K562 (cell line): ENCODE measurements around the gene HOXA2. TPM values are rescaled to one million over a fixed set of nuclear protein-coding genes. Genes with fewer than 3 reads are reported as not detected.

Experiments used
- ATAC-seq: fragments of 200-7000 bp; cut with Tn5 transposase; 3 replicates; pipeline ENCODE4 v1.9.1; 2020; ENCODE audit warnings: moderate library complexity
- BruUV-seq: library from RNA; stranded (reverse); fragments of 400-500 nt; replicated peaks from 2 replicates; lab custom pipeline; 2021; lab: Mats Ljungman, UMichigan
- CTCF ChIA-PET: fragments of 300-600 bp; formaldehyde crosslinking; extraction: SDS; loops from one replicate; lab custom pipeline; 2021; ENCODE audit warnings: low intra/inter-chr PET ratio; lab: Yijun Ruan, JAX
- POLR2A ChIA-PET: fragments of 300-600, 350-650 bp; sonication (Branson Sonifier 250); formaldehyde crosslinking; extraction: SDS; loops from one replicate; lab custom pipeline; 2021; ENCODE audit warnings: antibody characterized with exemption, inconsistent platforms; lab: Yijun Ruan, JAX
- DNase-seq, 4 experiments: peaks; one replicate each; pipeline versions ENCODE4 v3.0.0 to v3.0.0-alpha.2; 2011 to 2018; ENCODE audit warnings: low spot score in 3 of 4, mixed read lengths in 3 of 4; ENCODE audit errors: extremely low read depth in 1 of 4
- FAIRE-seq: peaks from 2 replicates; lab custom pipeline; 2011; peaks lifted over from hg19 to GRCh38; lab: Jason Lieb, UNC
- H2AFZ ChIP-seq: 2 replicates; pipeline ENCODE4 v1.6.0; 2011; ENCODE audit warnings: low read depth, low read length, control low read depth, inconsistent platforms
- H3K27ac ChIP-seq: fragments of 200-600 bp; 3 replicates; pipeline ENCODE4 v1.8.0; 2011; ENCODE audit warnings: low read depth, mild to moderate bottlenecking, control low read depth, inconsistent platforms, low read length, moderate library complexity, mixed read lengths; ENCODE audit errors: extremely low read depth
- H3K27me3 ChIP-seq, 2 experiments: fragments of 300-600 bp in 1 of 2; 2 replicates in 1 of 2; 3 replicates in 1 of 2; pipeline versions ENCODE4 v1.6.0 to v1.8.0; 2011; ENCODE audit warnings: inconsistent platforms in 2 of 2, low read length in 2 of 2, mild to moderate bottlenecking in 1 of 2, mixed read lengths in 1 of 2, moderate library complexity in 1 of 2; ENCODE audit not compliant: control insufficient read depth in 2 of 2, insufficient read depth in 2 of 2
- H3K36me3 ChIP-seq: fragments of 300-600 bp; 3 replicates; pipeline ENCODE4 v1.8.0; 2011; ENCODE audit warnings: mild to moderate bottlenecking, low read length, inconsistent platforms; ENCODE audit not compliant: control insufficient read depth, insufficient read depth
- H3K4me1 ChIP-seq, 2 experiments: fragments of 200-600 bp in 1 of 2; replicated peaks in 1 of 2; 2 replicates in 1 of 2; 3 replicates in 1 of 2; pipeline versions ENCODE4 v1.5.1 to v1.8.0; 2011; ENCODE audit warnings: inconsistent platforms in 2 of 2, low read length in 2 of 2, mild to moderate bottlenecking in 1 of 2, mixed read lengths in 1 of 2, moderate library complexity in 1 of 2; ENCODE audit not compliant: control insufficient read depth in 2 of 2, insufficient read depth in 2 of 2
- H3K4me2 ChIP-seq: 2 replicates; pipeline ENCODE4 v1.6.1; 2011; ENCODE audit warnings: low read length, control low read depth, inconsistent platforms, mixed read lengths; ENCODE audit not compliant: insufficient read depth
- H3K4me3 ChIP-seq: fragments of 200-600 bp; sonication (generic), shearing (Covaris generic); 2 replicates; pipeline ENCODE4 v1.5.1; 2016; ENCODE audit warnings: control low read depth, inconsistent platforms
- H3K79me2 ChIP-seq: fragments of 200-600 bp; 3 replicates; pipeline ENCODE4 v1.8.0; 2011; ENCODE audit warnings: low read length, inconsistent platforms; ENCODE audit not compliant: control insufficient read depth, insufficient read depth
- H3K9ac ChIP-seq, 2 experiments: 2 replicates each; pipeline versions ENCODE4 v1.6.0 to v1.6.1; 2011; ENCODE audit warnings: low read depth in 2 of 2, low read length in 2 of 2, control low read depth in 1 of 2, inconsistent platforms in 1 of 2, mild to moderate bottlenecking in 1 of 2, mixed read lengths in 1 of 2; ENCODE audit not compliant: insufficient read depth in 1 of 2
- H3K9me1 ChIP-seq: one replicate; pipeline ENCODE4 v1.6.0; 2011; ENCODE audit warnings: inconsistent platforms, mild to moderate bottlenecking, low read length, moderate library complexity; ENCODE audit not compliant: control insufficient read depth, insufficient read depth
- H3K9me3 ChIP-seq: replicated peaks from 2 replicates; pipeline ENCODE4 v1.5.1; 2011; ENCODE audit warnings: low read depth, low read length, inconsistent platforms; ENCODE audit not compliant: control insufficient read depth, insufficient read depth
- H4K20me1 ChIP-seq: replicated peaks from 2 replicates; pipeline ENCODE4 v1.6.1; 2011; ENCODE audit warnings: low read length, inconsistent platforms, mixed read lengths; ENCODE audit not compliant: control insufficient read depth, insufficient read depth
- E2F5 ChIP-seq: sonication (generic); formaldehyde crosslinking; IDR thresholded peaks from 2 replicates; pipeline ENCODE4 v1.8.0; 2022; ENCODE audit warnings: mild to moderate bottlenecking, missing genetic modification reagents
- FOSL1 ChIP-seq: fragments of 200-800 bp; sonication (Bioruptor generic); conservative IDR thresholded peaks from 2 replicates; pipeline ENCODE4 v1.6.1; 2016; ENCODE audit warnings: missing genetic modification characterization, missing compliant biosample characterization
- IFI16 ChIP-seq: fragments of 250-450 bp; sonication (Bioruptor Pico); IDR thresholded peaks from 2 replicates; pipeline ENCODE4 v2.1.2; 2022; ENCODE audit warnings: mild to moderate bottlenecking, inconsistent platforms
- RBM17 ChIP-seq: fragments of 200-400 bp; formaldehyde crosslinking; IDR thresholded peaks from 2 replicates; pipeline ENCODE4 v1.6.1; 2017; ENCODE audit warnings: low read depth, mild to moderate bottlenecking, low read length, borderline replicate concordance
- SMAD3 ChIP-seq: fragments of 450-650 bp; formaldehyde crosslinking; conservative IDR thresholded peaks from 2 replicates; pipeline ENCODE4 v1.4.0; 2020; ENCODE audit warnings: mild to moderate bottlenecking
- SPI1 ChIP-seq: IDR thresholded peaks from 2 replicates; pipeline ENCODE4 v1.6.1; 2011; ENCODE audit warnings: low read depth, low read length, control low read depth, borderline replicate concordance
- TCF7 ChIP-seq: sonication (generic); IDR thresholded peaks from 2 replicates; pipeline ENCODE4 v1.6.1; 2016; ENCODE audit warnings: antibody characterized with exemption, borderline replicate concordance
- TFE3 ChIP-seq: fragments of 450-650 bp; formaldehyde crosslinking; IDR thresholded peaks from 2 replicates; pipeline ENCODE4 v1.4.0; 2020; ENCODE audit warnings: mild to moderate bottlenecking, mixed read lengths
- ZNF140 ChIP-seq: fragments of 250-450 bp; sonication (Bioruptor Pico); IDR thresholded peaks from 2 replicates; pipeline ENCODE4 v1.8.0; 2021; ENCODE audit warnings: moderate library complexity, mild to moderate bottlenecking, inconsistent platforms
- ZNF274 ChIP-seq: IDR thresholded peaks from 2 replicates; pipeline ENCODE4 v1.6.1; 2011; ENCODE audit warnings: low read depth, mild to moderate bottlenecking, low read length, moderate library complexity, borderline replicate concordance
- ZNF311 ChIP-seq: fragments of 250-450 bp; sonication (Bioruptor Pico); IDR thresholded peaks from 2 replicates; pipeline ENCODE4 v1.4.0; 2020; ENCODE audit warnings: mild to moderate bottlenecking, moderate library complexity
- ZNF41 ChIP-seq: fragments of 250-450 bp; sonication (Bioruptor Pico); conservative IDR thresholded peaks from 2 replicates; pipeline ENCODE4 v1.4.0; 2020; ENCODE audit warnings: mild to moderate bottlenecking
- ZNF830 ChIP-seq: fragments of 250-450 bp; sonication (Bioruptor Pico); IDR thresholded peaks from 2 replicates; pipeline ENCODE4 v1.5.0; 2021; ENCODE audit warnings: mild to moderate bottlenecking
- WGBS: fragments of 100-300 bp; shearing (Covaris generic); methylation state at CpG from one replicate; pipeline ENCODE4 v1.1.6; 2016; ENCODE audit warnings: low coverage, mixed read lengths; ENCODE audit not compliant: insufficient coverage; ENCODE audit errors: missing lambda C conversion rate; 5-methylcytosine and 5-hydroxymethylcytosine counted together
- in situ Hi-C: fragments of 300-500 bp; cut with MboI; formaldehyde crosslinking; loops from 4 replicates; pipeline ENCODE4 v1.15.0; 2018; ENCODE audit warnings: inconsistent platforms, mixed read lengths
- intact Hi-C: fragments of 100-400 bp; cut with micrococcal nuclease; formaldehyde crosslinking; loops from 2 replicates; pipeline ENCODE4 v1.14.2; 2022
- polyA plus RNA-seq, 8 experiments: library from polyadenylated mRNA; depleted of rRNA in 4 of 8; stranded (reverse) in 5 of 8; unstranded in 3 of 8; fragments of >200 nt; fragmentation: Nextera tagmentation in 2 of 8; fragmentation: Illumina TruSeq in 1 of 8; extraction: Ambion mirVana in 2 of 8; extraction: Trizol in 1 of 8; gene quantifications; 2 replicates each; pipeline versions ENCODE4 v1.2.1 to v1.2.3, GENCODE V29; 2011 to 2014; ENCODE audit warnings: inconsistent platforms in 1 of 8, missing spikeins in 1 of 8
- total RNA-seq, 7 experiments: library from RNA; depleted of rRNA in 6 of 7; stranded (reverse); fragments of >200 nt in 6 of 7; fragmentation: Illumina TruSeq in 2 of 7; extraction: Trizol in 2 of 7; gene quantifications; 2 replicates each; pipeline versions ENCODE4 v1.2.1 to v1.2.3, GENCODE V29; 2011 to 2021; ENCODE audit warnings: low replicate concordance in 1 of 7

HOXA2 gene
- total and polyA plus RNA-seq, 9 of the 15 experiments (the other 6 are each of a cell fraction or from before 2014, with no cell fraction given), result 0.04 TPM; not detected in 8

GRCh38 chr7:27145914-27146412 lies 43.5 kb upstream of the HOXA2 start:
- in situ Hi-C loops, result loop anchor here (10.0 kb wide), 1 partner anchor 291 kb away; no protein-coding TSS in a partner anchor
- H2AFZ ChIP-seq, result no peak overlapping the region
- H3K27ac ChIP-seq, result no peak overlapping the region
- no peaks in the 10 kb centered on the region for H3K9me3 ChIP-seq
- intact Hi-C loops, result no loop called here
- H3K4me2 ChIP-seq, result no peak overlapping the region
- H3K9me1 ChIP-seq, result no peaks in the 10 kb centered on the region
- no peak for DNase-seq
- H3K79me2 ChIP-seq, result no peaks in the 10 kb centered on the region
- POLR2A ChIA-PET, result no interaction called here
- ATAC-seq, result no peak
- CTCF ChIA-PET, result no interaction called here
- BruUV-seq, result no TSS peak
- no peaks in the 10 kb centered on the region for H3K36me3 ChIP-seq
- H3K9ac ChIP-seq, result no peak overlapping the region
- no peaks in the 10 kb centered on the region for H4K20me1 ChIP-seq
- WGBS, result 0% methylated on average over 11 of the region's 11 CpGs
- H3K27me3 ChIP-seq, result peaks cover 32 to 87% of the 10 kb centered on the region in 2 experiments
- TF ChIP-seq ZNF41 (CRISPR knock-in tag) (no peak), SMAD3 (CRISPR knock-in tag) (no peak), ZNF140 (CRISPR knock-in tag) (no peak)
- TF ChIP-seq, all 486 proteins: peak for 0
- FAIRE-seq, result no peak
- Histone ChIP-seq H3K4me3 (no peak overlapping the region), H3K4me1 (peaks cover 0 to 22% of the 10 kb centered on the region in 2 experiments; a peak in 2 of 5 replicates)

- WGBS, result 11% methylated on average over 40 of the region's 47 CpGs
- no peak overlapping the region for H3K4me3 ChIP-seq
- H3K9me3 ChIP-seq, result no peaks in the 10 kb centered on the region
- H3K36me3 ChIP-seq, result no peaks in the 10 kb centered on the region
- H3K9ac ChIP-seq, result no peak overlapping the region; a peak in 1 of 4 replicates
- no peaks in the 10 kb centered on the region for H3K79me2 ChIP-seq
- no peak overlapping the region for H3K4me2 ChIP-seq
- H4K20me1 ChIP-seq, result no peaks in the 10 kb centered on the region
- H3K4me1 ChIP-seq, result peaks cover 0 to 16% of the 10 kb centered on the region in 2 experiments; a peak in 2 of 5 replicates
- no peak overlapping the region for H2AFZ ChIP-seq
- DNase-seq, result no peak
- H3K27ac ChIP-seq, result no peak overlapping the region
- no peaks in the 10 kb centered on the region for H3K9me1 ChIP-seq
- H3K27me3 ChIP-seq, result peaks cover 29 to 87% of the 10 kb centered on the region in 2 experiments
- FAIRE-seq, result no peak
- ChIA-PET POLR2A (no interaction called here), CTCF (no interaction called here)
- no TSS peak for BruUV-seq
- in situ Hi-C loops (loop anchor here (10.0 kb wide), 1 partner anchor 291 kb away; no protein-coding TSS in a partner anchor), intact Hi-C loops (no loop called here)
- no peak for ATAC-seq
- TF ChIP-seq ZNF274 (no peak), ZNF41 (CRISPR knock-in tag) (no peak), TCF7 (no peak), FOSL1 (tag) (no peak), IFI16 (CRISPR knock-in tag) (no peak), ZNF830 (no peak), RBM17 (no peak), E2F5 (CRISPR knock-in tag) (no peak), TFE3 (no peak), ZNF311 (CRISPR knock-in tag) (no peak), SPI1 (no peak)
Observed at GRCh38 chr7:27145165-27145913, 42.9 kb upstream of the HOXA2 start.
